GM03348 (cell line): Measurements from ENCODE around the gene ANKRD23.
A peak's percentile ranks its signal among the peaks of the same experiment; 100 is the strongest.
"Not testable (repeated sequence)": the region's sequence is repeated elsewhere in the genome, so short reads cannot be mapped to it uniquely, and the experiment has no call there.

Experiments
- DNase-seq: peaks from one replicate; pipeline ENCODE4 v3.0.0; 2012; ENCODE audit warnings: low spot score

The ANKRD23 gene

DNA sequence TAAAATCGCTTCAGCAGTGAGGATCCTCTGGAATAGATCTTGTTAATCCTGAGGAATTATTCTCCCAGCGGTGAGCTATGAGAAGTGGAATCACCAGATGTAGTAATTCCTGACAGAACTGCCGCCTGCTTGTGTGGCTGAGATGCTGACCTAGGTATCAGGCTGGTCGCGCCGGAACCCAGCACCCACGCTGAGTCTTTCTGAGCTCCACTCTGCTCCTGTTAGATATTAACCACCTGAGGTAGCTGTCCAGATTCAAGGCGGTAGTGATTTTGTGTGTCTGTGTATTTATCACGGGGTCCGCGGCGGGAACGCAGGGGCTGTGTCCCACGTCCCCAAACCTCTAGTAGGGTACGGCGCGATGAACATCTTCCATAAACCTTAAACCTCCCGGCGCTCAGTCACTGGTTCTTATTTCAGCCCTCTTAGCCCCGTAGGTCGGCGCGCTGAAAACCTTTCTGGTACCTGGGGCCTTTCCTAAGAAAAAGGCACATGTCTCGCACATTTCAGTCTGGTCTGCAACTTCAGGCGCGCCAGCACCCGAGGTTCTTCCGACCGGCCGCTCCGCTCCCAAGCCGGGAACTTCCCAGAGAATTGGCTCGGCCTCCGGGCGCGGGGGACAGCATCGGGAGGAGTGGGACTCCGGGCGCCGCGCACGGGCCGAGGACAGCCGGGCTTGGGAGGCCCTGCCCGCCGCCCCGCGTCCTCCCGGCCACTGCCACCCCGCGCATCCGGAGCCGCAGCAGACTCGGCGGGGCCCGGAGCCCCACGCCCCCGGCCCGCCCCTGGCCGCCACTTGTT is 28.3 kb downstream of the ANKRD23 start:
- DNase-seq, result peak; percentile 52

DNA sequence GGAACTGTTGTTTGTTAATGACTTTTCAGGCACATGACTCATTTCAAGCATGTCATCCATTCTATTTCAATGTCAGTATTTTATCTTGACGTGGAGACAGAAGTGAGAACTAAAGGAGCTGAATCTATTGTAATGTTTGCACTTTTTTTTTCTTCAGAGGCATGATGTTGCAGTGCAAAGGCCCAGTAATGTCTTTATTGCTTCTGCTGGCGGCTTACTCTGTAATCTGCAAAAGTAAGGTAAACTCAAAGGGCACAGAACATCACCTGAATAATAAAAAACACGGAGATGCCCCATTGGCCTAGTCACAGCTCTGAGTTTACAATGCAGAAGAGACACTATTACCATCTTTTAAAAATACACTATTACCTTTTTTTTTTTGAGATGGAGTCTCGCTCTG is 30.2 kb downstream of the ANKRD23 start:
- no peak for DNase-seq

DNA sequence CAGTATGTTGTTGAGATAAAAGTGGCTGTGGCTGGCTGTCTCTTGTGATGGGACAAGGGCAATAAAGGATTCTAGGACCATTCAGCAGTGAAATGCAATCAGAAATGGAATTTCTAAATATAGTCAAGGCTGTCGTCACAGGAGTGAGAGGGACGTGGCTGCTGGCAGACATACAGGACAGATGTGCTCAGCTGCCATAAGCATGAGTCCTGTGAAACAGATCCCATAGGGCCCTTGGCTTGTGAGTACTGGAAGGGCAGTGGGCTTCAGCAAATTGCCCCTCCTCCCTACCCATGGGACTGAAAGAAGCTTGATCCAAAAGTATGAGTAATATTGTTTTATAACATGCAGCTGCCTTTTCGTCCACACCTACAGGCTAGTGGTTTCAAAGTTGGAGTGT is 31.9 kb downstream of the ANKRD23 start:
- DNase-seq, result peak; percentile 48

DNA sequence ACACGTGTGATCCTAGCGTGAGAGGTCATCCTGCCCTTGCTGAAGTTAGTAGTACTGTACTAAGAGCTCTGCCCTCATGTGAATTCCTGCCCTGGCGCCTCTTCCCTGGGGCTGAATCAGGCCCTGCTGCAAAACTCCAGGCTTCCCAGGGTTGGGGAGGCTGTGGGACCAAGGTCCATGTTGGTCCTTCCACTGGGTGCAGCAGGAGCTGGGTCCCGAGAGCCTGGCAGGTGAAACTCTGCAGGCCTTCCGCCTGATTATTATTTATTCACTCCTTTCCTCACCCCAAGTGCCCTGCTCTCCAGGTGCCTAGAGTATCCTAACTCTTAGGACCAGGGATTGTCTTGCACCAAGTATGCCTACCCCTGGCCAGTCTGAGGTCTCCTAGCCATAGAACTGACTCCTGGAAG is 33.0 kb downstream of the ANKRD23 start:
- no peak for DNase-seq

DNA sequence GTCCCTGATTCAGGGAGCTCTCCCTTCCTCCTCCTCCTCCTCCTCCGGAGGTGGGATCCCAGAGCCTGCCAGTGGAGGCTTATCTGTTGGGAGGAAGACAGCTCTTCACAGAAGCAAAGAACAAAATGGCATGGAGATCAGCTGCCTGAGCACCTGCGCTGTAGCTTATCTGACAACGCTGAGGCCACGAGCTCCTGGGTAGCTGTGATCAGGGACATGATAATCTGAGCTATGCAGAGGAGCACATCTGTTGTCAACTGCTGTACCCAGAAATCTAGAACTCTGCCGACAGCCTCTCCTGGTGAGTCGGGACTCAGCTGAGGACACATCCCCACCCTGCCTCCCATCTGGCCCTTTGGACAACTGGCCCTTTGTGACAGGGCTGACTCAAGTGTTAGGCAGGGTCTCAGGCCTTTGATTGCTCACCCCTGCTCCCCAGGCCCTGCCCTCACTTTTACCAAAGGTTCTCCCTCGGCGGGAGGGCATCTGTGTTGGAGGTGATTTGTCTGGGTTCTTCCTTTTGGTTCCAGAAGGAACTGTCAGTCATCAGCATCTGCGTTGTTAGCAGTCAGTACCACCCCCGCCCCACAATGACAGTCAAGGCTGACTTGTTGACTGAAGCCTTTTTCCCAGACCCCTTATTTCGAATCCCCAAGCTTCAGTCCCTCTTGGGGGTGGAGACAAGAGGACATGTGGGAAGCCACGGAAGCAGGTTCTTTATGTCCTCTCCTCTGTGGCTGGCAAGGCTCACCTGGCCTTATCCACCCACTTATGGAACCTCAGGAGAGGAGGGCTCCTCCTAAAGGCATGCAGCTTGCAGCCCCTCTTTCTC is 33.7 kb downstream of the ANKRD23 start:
- DNase-seq, result no peak

GRCh38 chr2:96809216-96809882 is 34.5 kb downstream of the ANKRD23 start:
- no peak for DNase-seq

GRCh38 chr2:96808176-96808837 is 35.5 kb downstream of the ANKRD23 start:
- DNase-seq, result no peak

- DNase-seq, result no peak
These were observed 36.7 kb downstream of the ANKRD23 start for GRCh38 chr2:96807127-96807471.

GRCh38 chr2:96806468-96807126 is 37.2 kb downstream of the ANKRD23 start:
- no peak for DNase-seq

GRCh38 chr2:96805946-96806345 is 37.9 kb downstream of the ANKRD23 start:
- DNase-seq, result not testable (repeated sequence)

- DNase-seq, result no peak
These were observed 38.8 kb downstream of the ANKRD23 start for GRCh38 chr2:96804986-96805385.

GRCh38 chr2:96802721-96803120 is 41.1 kb downstream of the ANKRD23 start:
- no peak for DNase-seq

DNA sequence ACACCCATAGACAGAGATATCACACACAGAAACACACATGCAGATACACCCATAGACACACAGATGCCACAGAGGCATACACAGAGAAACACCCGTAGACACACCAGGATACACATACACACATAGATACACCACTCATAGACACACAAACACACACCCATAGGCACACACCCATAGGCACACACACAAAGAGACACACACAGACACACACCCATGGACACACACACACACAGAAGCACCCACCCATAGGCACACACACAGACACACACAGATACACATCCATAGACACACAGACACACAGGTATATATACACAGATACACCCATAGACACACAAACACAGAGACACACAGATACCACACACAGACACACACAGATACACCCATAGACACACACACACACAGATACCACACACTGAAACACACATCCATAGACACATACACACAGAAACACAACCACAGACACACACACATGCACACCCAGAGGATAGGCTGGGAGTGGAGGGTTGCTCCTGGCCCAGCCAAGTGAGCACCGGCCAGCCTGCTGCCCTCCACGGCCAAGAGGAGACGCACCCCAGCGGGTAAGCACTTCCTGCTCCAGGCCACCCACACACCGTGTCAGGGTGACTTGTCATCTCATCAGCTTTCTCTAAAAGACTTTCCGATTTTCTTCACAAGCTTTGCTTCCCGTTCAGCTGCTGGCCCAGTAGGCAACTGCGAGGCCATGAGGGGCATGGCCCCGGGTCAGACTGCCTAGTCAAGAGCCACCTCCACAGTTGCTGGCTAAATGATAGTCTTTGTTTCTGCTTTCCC is 41.8 kb downstream of the ANKRD23 start:
- DNase-seq, result no peak

DNA sequence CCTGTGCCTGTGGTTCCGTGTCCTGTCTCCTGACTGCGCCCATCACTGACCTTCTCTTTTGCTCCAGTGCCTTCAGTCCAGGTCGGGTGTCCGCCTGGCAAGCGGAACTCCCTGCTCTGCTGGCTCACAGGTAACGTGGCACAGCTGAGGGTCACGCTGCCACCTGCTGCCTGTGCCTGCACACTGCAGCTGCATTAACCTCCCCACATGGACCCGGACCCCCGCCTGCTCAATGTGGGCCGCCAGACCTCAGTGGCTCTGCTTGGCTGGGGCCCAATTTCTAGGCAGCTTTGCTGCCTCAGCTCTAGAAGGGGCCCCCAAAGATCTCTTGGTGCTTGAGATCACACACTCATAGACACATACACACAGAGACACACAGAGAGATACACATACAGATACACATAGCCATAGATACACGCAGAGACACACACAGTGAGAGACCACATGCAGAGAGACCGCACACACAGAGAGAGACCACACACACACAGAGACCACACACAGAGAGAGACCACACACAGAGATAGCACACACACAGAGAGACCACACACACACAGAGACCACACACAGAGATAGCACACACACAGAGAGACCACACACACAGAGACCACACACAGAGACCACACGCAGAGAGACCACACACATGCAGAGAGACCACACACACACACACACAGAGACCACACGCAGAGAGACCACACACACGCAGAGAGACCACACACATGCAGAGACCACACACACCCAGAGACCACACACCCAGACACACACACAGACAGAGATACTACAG is 42.6 kb downstream of the ANKRD23 start:
- peak; percentile 82 for DNase-seq

- DNase-seq, result no peak
These were observed 43.5 kb downstream of the ANKRD23 start for GRCh38 chr2:96800061-96801004.

DNA sequence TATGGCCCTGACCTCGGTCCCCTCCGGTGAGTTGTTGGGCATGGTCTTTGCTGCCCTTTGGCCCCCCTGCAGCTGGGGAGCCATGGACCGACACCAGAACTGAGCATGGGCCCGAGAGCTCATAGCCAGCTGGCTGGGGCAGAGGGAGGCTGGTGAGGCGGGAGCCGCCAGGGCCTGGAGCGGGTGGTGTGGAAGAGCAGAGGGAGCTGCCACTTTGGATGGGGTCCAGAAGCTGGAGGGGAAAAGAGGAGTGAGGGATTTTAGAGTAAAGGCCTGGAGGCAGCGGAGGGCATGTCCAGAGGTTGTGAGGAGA is 44.2 kb downstream of the ANKRD23 start:
- DNase-seq, result no peak

- no peak for DNase-seq
These were observed 44.8 kb downstream of the ANKRD23 start for GRCh38 chr2:96798733-96799622.

DNA sequence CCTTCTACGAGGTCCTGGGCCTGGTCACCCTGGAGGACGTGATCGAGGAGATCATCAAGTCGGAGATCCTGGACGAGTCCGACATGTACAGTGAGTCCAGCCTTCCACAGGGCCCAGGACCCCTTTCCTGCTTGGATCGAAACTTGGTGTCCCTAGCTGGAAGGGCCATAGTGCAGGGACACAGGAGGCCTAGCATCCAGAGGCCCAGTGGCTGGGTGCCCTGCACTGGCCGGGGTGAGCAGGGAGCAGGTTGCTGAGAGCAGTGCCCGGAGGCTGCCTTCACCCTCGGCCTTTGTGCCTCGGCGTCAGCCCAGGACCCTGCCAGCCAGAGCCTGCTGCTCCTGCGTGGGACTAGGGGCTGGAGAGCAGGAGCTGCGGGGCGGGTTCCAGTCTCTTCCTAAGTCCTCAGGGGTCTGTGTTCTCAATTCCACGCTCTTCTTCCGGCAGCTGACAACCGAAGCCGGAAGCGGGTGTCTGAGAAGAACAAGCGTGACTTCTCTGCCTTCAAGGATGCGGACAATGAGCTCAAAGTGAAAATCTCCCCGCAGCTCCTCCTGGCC is 46.7 kb downstream of the ANKRD23 start:
- no peak for DNase-seq
